Thyroid gland (tissue), 4 donors: ENCODE measurements around the gene MITF. TPM values are rescaled to one million over a fixed set of nuclear protein-coding genes. Genes with fewer than 3 reads are reported as not detected.

ENCODE experiments used
- DNase-seq, 2 donors: peaks; one replicate each; pipeline ENCODE4 v3.0.0-alpha.2; 2019
- H3K27ac ChIP-seq, 3 donors: fragments of 200-600 bp; sonication (generic); 1 replicate in 2 of 3; 2 replicates in 1 of 3; pipeline ENCODE4 v1.5.1; 2016 to 2019; ENCODE audit warnings: mild to moderate bottlenecking in 1 of 3, moderate library complexity in 1 of 3
- H3K27me3 ChIP-seq: fragments of 200-600 bp; sonication (generic); one replicate; pipeline ENCODE4 v1.5.1; 2019
- H3K36me3 ChIP-seq, 2 donors: fragments of 200-600 bp; sonication (generic); one replicate each; pipeline ENCODE4 v1.5.1; 2016 to 2019
- H3K4me1 ChIP-seq, 2 donors: fragments of 200-600 bp; sonication (generic); one replicate each; pipeline ENCODE4 v1.5.1; 2017 to 2019
- H3K4me3 ChIP-seq, 3 donors: fragments of 200-600 bp; sonication (generic); replicated peaks in 1 of 3; 1 replicate in 2 of 3; 2 replicates in 1 of 3; pipeline ENCODE4 v1.5.1; 2016; ENCODE audit warnings: mild to moderate bottlenecking in 1 of 3
- H3K9me3 ChIP-seq: fragments of 200-600 bp; sonication (generic); one replicate; pipeline ENCODE4 v1.5.1; 2017
- POLR2A ChIP-seq, 2 donors: fragments of 450-650 bp; IDR thresholded peaks; one replicate each; pipeline ENCODE4 v1.6.1; 2017; ENCODE audit warnings: antibody characterized with exemption in 2 of 2, mild to moderate bottlenecking in 2 of 2, moderate library complexity in 1 of 2
- WGBS, 2 donors: methylation state at CpG; one replicate each; pipeline ENCODE4 v1.1.5; 2017; 5-methylcytosine and 5-hydroxymethylcytosine counted together
- intact Hi-C: fragments of 100-400 bp; cut with DNase I; formaldehyde crosslinking; loops from one replicate; pipeline ENCODE4 v1.15.1; 2023
- small RNA-seq: library from RNA; depleted of rRNA; stranded (forward); fragments of <200 nt; gene quantifications from one replicate; pipeline ENCODE3, GENCODE V24; 2016
- total RNA-seq, 4 donors: library from RNA; depleted of rRNA; stranded (reverse); fragments of >200 nt; gene quantifications; one replicate each; pipeline ENCODE4 v1.2.3, GENCODE V29; 2016
- TF ChIP-seq, protein P1 (sequence below), 6 experiments: fragments of 200-600 bp in 3 of 6; fragments of 450-650 bp in 3 of 6; sonication (generic) in 3 of 6; IDR thresholded peaks; one replicate each; pipeline ENCODE4 v1.5.1; 2016 to 2019; ENCODE audit warnings: antibody characterized with exemption in 6 of 6, mild to moderate bottlenecking in 2 of 6, inconsistent platforms in 1 of 6, moderate library complexity in 1 of 6

MITF gene
- total RNA-seq, 4 donors from 2014 or later: 22.4 to 52.1 (median 26.4) TPM

DNA sequence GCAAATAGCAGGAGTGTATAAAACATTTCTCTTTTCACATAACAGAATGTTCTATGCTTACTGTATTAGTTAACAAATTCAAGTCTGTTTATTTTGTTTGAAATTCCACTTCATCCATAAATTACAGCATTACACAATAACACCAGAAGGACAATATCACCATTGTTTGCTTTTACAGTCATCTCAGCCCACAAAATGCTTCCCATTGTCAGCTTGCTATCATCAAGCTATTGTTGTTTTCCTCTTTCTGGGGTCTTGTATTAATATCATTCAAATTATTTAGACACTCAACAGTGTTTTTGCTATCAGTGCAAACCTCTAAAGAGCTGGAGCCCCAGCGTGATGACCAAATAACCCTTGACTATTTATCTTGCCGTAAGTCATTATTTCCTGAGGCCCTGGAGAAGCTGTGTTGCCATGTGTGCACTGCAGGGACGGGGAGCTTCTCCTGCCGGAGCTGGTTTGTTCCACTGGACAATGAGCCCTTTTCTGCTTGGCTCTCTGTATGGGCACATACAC, 261.4 kb downstream of the MITF start:
- H3K4me3 ChIP-seq: no peak overlapping the region
- H3K27me3 ChIP-seq: no peaks in the 10 kb centered on the region
- H3K27ac ChIP-seq: no peak overlapping the region
- H3K9me3 ChIP-seq: no peaks in the 10 kb centered on the region
- intact Hi-C loops: no loop called here
- 81 to 82% methylated on average over 4 of the region's 4 CpGs for WGBS, 2 donors
- no peak for TF ChIP-seq POLR2A (IDR thresholded peaks at IDR 0.05)
- TF ChIP-seq, protein P1, sequence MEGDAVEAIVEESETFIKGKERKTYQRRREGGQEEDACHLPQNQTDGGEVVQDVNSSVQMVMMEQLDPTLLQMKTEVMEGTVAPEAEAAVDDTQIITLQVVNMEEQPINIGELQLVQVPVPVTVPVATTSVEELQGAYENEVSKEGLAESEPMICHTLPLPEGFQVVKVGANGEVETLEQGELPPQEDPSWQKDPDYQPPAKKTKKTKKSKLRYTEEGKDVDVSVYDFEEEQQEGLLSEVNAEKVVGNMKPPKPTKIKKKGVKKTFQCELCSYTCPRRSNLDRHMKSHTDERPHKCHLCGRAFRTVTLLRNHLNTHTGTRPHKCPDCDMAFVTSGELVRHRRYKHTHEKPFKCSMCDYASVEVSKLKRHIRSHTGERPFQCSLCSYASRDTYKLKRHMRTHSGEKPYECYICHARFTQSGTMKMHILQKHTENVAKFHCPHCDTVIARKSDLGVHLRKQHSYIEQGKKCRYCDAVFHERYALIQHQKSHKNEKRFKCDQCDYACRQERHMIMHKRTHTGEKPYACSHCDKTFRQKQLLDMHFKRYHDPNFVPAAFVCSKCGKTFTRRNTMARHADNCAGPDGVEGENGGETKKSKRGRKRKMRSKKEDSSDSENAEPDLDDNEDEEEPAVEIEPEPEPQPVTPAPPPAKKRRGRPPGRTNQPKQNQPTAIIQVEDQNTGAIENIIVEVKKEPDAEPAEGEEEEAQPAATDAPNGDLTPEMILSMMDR (IDR thresholded peaks at IDR 0.05): no peak
- no peak for DNase-seq
- H3K36me3 ChIP-seq: no peaks in the 10 kb centered on the region
- peaks cover 8% of the 10 kb centered on the region in 2 donors for H3K4me1 ChIP-seq

DNA sequence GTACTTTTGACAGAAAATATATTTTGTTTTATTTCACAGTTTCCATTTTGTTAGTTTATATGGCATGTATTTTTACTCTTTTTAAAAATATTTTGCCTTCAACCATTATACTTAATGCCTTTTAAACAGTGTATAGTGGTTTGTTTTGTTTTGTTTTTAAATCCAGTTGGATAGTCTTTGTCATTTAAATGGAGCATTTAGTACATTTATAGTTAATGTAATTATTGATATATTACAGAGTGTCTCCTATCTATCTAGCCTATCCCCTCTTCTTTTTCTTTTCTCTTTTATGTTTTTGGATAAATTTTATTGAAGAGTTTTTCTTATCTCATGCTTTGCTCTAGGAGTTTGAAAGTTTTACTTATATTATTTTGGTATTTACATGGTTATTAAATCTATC, 263.9 kb downstream of the MITF start:
- Histone ChIP-seq H3K4me1 (no peaks in the 10 kb centered on the region), H3K9me3 (no peaks in the 10 kb centered on the region), H3K27me3 (no peaks in the 10 kb centered on the region), H3K36me3 (no peaks in the 10 kb centered on the region), H3K4me3 (no peak overlapping the region), H3K27ac (no peak overlapping the region)
- DNase-seq: no peak
- intact Hi-C loops: no loop called here
- TF ChIP-seq, protein P1 (IDR thresholded peaks at IDR 0.05): no peak
- no peak for TF ChIP-seq POLR2A (IDR thresholded peaks at IDR 0.05)

DNA sequence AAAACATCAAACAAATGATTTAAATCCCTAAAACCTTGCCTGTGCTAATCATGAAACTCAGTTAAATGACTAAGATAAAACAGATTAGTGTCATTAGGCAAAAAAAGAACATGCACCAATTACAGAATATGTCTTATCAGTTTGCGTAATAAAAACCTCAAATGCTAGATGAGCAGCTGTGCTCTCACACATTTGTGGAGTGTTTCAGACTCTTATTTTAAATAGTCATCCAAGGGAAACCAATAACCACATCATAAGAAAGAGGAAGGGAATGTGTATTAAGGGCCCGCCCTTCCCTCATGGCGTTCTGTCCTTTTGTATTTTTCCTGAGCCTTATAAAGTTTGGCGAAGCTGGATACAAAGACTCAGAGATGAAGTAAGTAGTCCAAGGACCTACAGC, 266.8 kb downstream of the MITF start:
- TF ChIP-seq, protein P1 (IDR thresholded peaks at IDR 0.05): no peak
- no peak for TF ChIP-seq POLR2A (IDR thresholded peaks at IDR 0.05)
- no peaks in the 10 kb centered on the region for H3K36me3 ChIP-seq
- intact Hi-C loops: no loop called here
- H3K27me3 ChIP-seq: no peaks in the 10 kb centered on the region
- no peaks in the 10 kb centered on the region for H3K4me1 ChIP-seq
- no peak for DNase-seq
- no peaks in the 10 kb centered on the region for H3K9me3 ChIP-seq
- no peak overlapping the region for H3K4me3 ChIP-seq
- 87 to 90% methylated on average over 4 of the region's 4 CpGs for WGBS, 2 donors
- no peak overlapping the region for H3K27ac ChIP-seq

DNA sequence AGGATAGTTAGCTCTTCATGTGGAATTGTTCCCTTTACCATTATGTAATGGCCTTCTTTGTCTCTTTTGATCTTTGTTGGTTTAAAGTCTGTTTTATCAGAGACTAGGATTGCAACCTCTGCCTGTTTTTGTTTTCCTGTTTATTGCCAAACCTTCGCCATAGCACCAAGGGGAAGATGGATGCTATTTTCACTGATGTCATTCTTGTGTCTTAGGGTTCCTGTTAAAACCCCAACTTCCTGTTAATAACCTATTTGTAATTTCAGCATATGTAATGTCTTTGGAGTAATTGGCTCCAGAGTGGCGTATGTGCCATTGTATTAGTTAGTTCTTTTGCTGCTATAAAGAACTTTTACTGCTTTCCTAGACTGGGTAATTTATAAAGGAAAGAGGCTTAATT, 271.1 kb downstream of the MITF start:
- TF ChIP-seq, protein P1 (IDR thresholded peaks at IDR 0.05): no peak
- TF ChIP-seq POLR2A (IDR thresholded peaks at IDR 0.05): no peak
- H3K27ac ChIP-seq: no peak overlapping the region
- H3K27me3 ChIP-seq: no peaks in the 10 kb centered on the region
- H3K4me3 ChIP-seq: no peak overlapping the region
- 92% methylated on average over 2 of the region's 2 CpGs for WGBS, 2 donors
- intact Hi-C loops: no loop called here
- no peaks in the 10 kb centered on the region for H3K9me3 ChIP-seq
- H3K4me1 ChIP-seq: peaks cover 0 to 5% of the 10 kb centered on the region in 2 donors
- no peaks in the 10 kb centered on the region for H3K36me3 ChIP-seq
- no peak for DNase-seq

DNA sequence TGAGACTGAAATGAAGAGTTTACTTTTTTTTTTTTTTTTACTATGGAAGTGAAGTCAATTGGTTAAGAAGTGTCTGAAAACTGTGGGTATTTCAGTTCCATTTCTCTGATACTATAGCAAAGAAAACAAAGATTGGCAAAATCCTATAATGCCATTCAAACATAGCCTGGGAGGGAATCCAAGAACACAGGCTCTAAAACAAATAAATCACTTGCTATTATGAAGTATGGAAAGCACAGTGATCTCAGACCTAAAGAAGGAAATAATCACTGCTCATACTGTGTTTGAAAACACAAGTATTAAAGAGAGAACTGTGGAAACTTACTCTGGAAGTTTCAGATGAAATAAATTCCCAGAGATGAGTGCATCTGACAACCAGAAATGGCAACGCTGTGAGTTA, 272.3 kb downstream of the MITF start:
- H3K9me3 ChIP-seq: no peaks in the 10 kb centered on the region
- H3K36me3 ChIP-seq: no peaks in the 10 kb centered on the region
- H3K27ac ChIP-seq: no peak overlapping the region
- H3K4me1 ChIP-seq: peaks cover 0 to 5% of the 10 kb centered on the region in 2 donors
- H3K27me3 ChIP-seq: no peaks in the 10 kb centered on the region
- no peak for DNase-seq
- TF ChIP-seq, protein P1 (IDR thresholded peaks at IDR 0.05): no peak
- WGBS, 2 donors: 63 to 69% methylated on average over 1 of the region's 1 CpG
- intact Hi-C loops: no loop called here
- no peak overlapping the region for H3K4me3 ChIP-seq

Small RNAs within 50 kb of the gene (small RNA-seq; reads per million reads assigned to genes)
- gene RN7SL418P: not detected
